Loucy (cell line): ENCODE data around the gene AGXT2.

Experiments used
- H2AFZ ChIP-seq: fragments of 200-600 bp; sonication (generic); 2 replicates; pipeline ENCODE4 v1.6.0; 2016; ENCODE audit warnings: antibody characterized with exemption, mild to moderate bottlenecking, low read length, moderate library complexity
- H3F3A ChIP-seq: fragments of 200-600 bp; 2 replicates; pipeline ENCODE4 v1.6.0; 2016; ENCODE audit warnings: antibody characterized with exemption, low read depth, mild to moderate bottlenecking
- H3K27me3 ChIP-seq: fragments of 200-600 bp; sonication (generic); 2 replicates; pipeline ENCODE4 v1.6.1; 2014; ENCODE audit warnings: low read length, mild to moderate bottlenecking; ENCODE audit not compliant: insufficient read depth, poor library complexity, severe bottlenecking
- H3K36me3 ChIP-seq: fragments of 200-600 bp; sonication (generic); 2 replicates; pipeline ENCODE4 v1.6.1; 2016; ENCODE audit warnings: low read length; ENCODE audit not compliant: insufficient read depth
- H3K4me1 ChIP-seq: fragments of 200-600 bp; sonication (generic); 2 replicates; pipeline ENCODE4 v1.5.1; 2014; ENCODE audit warnings: low read length, mild to moderate bottlenecking; ENCODE audit not compliant: insufficient read depth, poor library complexity, severe bottlenecking
- H3K4me2 ChIP-seq: fragments of 200-600 bp; sonication (generic); 2 replicates; pipeline ENCODE4 v1.6.0; 2014; ENCODE audit warnings: antibody characterized with exemption, low read length, low read depth, mild to moderate bottlenecking; ENCODE audit not compliant: poor library complexity, severe bottlenecking
- H3K4me3 ChIP-seq: fragments of 200-600 bp; sonication (generic); 2 replicates; pipeline ENCODE4 v1.5.1; 2014; ENCODE audit warnings: low read length, mild to moderate bottlenecking, mixed read lengths; ENCODE audit not compliant: poor library complexity, severe bottlenecking
- H3K79me2 ChIP-seq: fragments of 200-600 bp; sonication (generic); 2 replicates; pipeline ENCODE4 v1.6.1; 2014; ENCODE audit warnings: low read length; ENCODE audit not compliant: insufficient read depth
- H3K9ac ChIP-seq: fragments of 200-600 bp; sonication (generic); 2 replicates; pipeline ENCODE4 v1.6.0; 2014; ENCODE audit warnings: mild to moderate bottlenecking, low read depth, low read length, moderate library complexity; ENCODE audit not compliant: poor library complexity, severe bottlenecking
- H3K9me2 ChIP-seq: fragments of 200-600 bp; sonication (generic); replicated peaks from 2 replicates; pipeline ENCODE4 v1.6.1; 2016; ENCODE audit warnings: low read depth, low read length, mixed read lengths
- H3K9me3 ChIP-seq: fragments of 200-600 bp; sonication (generic); 2 replicates; pipeline ENCODE4 v1.6.1; 2014; ENCODE audit warnings: mild to moderate bottlenecking, antibody characterized with exemption, low read length, low read depth; ENCODE audit not compliant: insufficient read depth
- H4K20me1 ChIP-seq: fragments of 200-600 bp; sonication (generic); 2 replicates; pipeline ENCODE4 v1.6.0; 2014; ENCODE audit warnings: antibody characterized with exemption, low read length, mild to moderate bottlenecking; ENCODE audit not compliant: insufficient read depth, poor library complexity, severe bottlenecking
- CTCF ChIP-seq: fragments of 200-600 bp; sonication (generic); conservative IDR thresholded peaks from 2 replicates; pipeline ENCODE4 v1.5.1; 2014; ENCODE audit warnings: mild to moderate bottlenecking, antibody characterized with exemption, low read length
- EZH2phosphoT487 ChIP-seq: fragments of 200-600 bp; IDR thresholded peaks from 2 replicates; pipeline ENCODE4 v1.6.1; 2018; ENCODE audit warnings: antibody characterized with exemption, mild to moderate bottlenecking, moderate library complexity, borderline replicate concordance

The AGXT2 gene

GRCh38 chr5:35024911-35025510 is 22.7 kb downstream of the AGXT2 start:
- Histone ChIP-seq H3K4me3 (no peak overlapping the region), H3K36me3 (no peaks in the 10 kb centered on the region), H3K4me2 (no peak overlapping the region), H4K20me1 (no peaks in the 10 kb centered on the region), H3K9me2 (no peaks in the 10 kb centered on the region), H2AFZ (no peak overlapping the region), H3K9ac (no peak overlapping the region), H3K4me1 (no peaks in the 10 kb centered on the region), H3K9me3 (no peaks in the 10 kb centered on the region), H3K79me2 (no peaks in the 10 kb centered on the region), H3F3A (no peaks in the 10 kb centered on the region), H3K27me3 (no peaks in the 10 kb centered on the region)
- TF ChIP-seq CTCF (no peak), EZH2phosphoT487 (no peak)

- Histone ChIP-seq H3K4me2 (no peak overlapping the region), H3K4me1 (no peaks in the 10 kb centered on the region), H3K9me3 (no peaks in the 10 kb centered on the region), H3F3A (no peaks in the 10 kb centered on the region), H3K27me3 (no peaks in the 10 kb centered on the region), H3K79me2 (no peaks in the 10 kb centered on the region), H3K36me3 (no peaks in the 10 kb centered on the region), H3K9me2 (no peaks in the 10 kb centered on the region), H4K20me1 (no peaks in the 10 kb centered on the region), H2AFZ (no peak overlapping the region), H3K9ac (no peak overlapping the region), H3K4me3 (no peak overlapping the region)
- no peak for TF ChIP-seq EZH2phosphoT487
- TF ChIP-seq CTCF: no peak
Measured at GRCh38 chr5:35023391-35024178, 24.2 kb downstream of the AGXT2 start.

GRCh38 chr5:35016174-35017051 is 31.3 kb downstream of the AGXT2 start:
- no peaks in the 10 kb centered on the region for H3K4me1 ChIP-seq
- no peak overlapping the region for H3K9ac ChIP-seq
- H3K4me2 ChIP-seq: no peak overlapping the region
- H4K20me1 ChIP-seq: no peaks in the 10 kb centered on the region
- no peak overlapping the region for H2AFZ ChIP-seq
- H3K4me3 ChIP-seq: no peak overlapping the region
- no peak for TF ChIP-seq CTCF
- no peak for TF ChIP-seq EZH2phosphoT487
- no peaks in the 10 kb centered on the region for H3K79me2 ChIP-seq
- no peaks in the 10 kb centered on the region for H3K9me3 ChIP-seq
- no peaks in the 10 kb centered on the region for H3K36me3 ChIP-seq
- no peaks in the 10 kb centered on the region for H3F3A ChIP-seq
- H3K9me2 ChIP-seq: no peaks in the 10 kb centered on the region
- no peaks in the 10 kb centered on the region for H3K27me3 ChIP-seq
